GM18505 (cell line): ENCODE results near the gene PAQR7.

Experiments
- ATAC-seq: cut with Tn5 transposase; IDR thresholded peaks from one replicate; pipeline ENCODE4 v1.9.1; 2021; ENCODE audit not compliant: unreplicated experiment
- POLR2A ChIP-seq: IDR thresholded peaks from 4 replicates; pipeline ENCODE4 v1.6.1; 2011; ENCODE audit warnings: borderline replicate concordance; ENCODE audit not compliant: insufficient read depth, insufficient read length; ENCODE audit errors: extremely low read depth

The PAQR7 gene

GRCh38 chr1:25875856-25876692 lies 566 bp upstream of the PAQR7 start:
- TF ChIP-seq POLR2A, result no peak
- ATAC-seq, result no peak

GRCh38 chr1:25874635-25875153 lies 814 bp downstream of the PAQR7 start:
- no peak for TF ChIP-seq POLR2A
- ATAC-seq, result no peak

GRCh38 chr1:25874209-25874608 lies 1.3 kb downstream of the PAQR7 start:
- ATAC-seq, result no peak
- TF ChIP-seq POLR2A, result no peak

- no peak for TF ChIP-seq POLR2A
- ATAC-seq, result no peak
Measured at GRCh38 chr1:25873120-25873519, 2.4 kb downstream of the PAQR7 start.

GRCh38 chr1:25872713-25873112 lies 2.8 kb downstream of the PAQR7 start:
- ATAC-seq, result no peak
- no peak for TF ChIP-seq POLR2A

GRCh38 chr1:25871704-25872494 lies 3.6 kb downstream of the PAQR7 start:
- no peak for TF ChIP-seq POLR2A
- no peak for ATAC-seq

- ATAC-seq, result no peak
- TF ChIP-seq POLR2A, result no peak
Measured at GRCh38 chr1:25871086-25871703, 4.3 kb downstream of the PAQR7 start.

- TF ChIP-seq POLR2A, result no peak
- no peak for ATAC-seq
Measured at GRCh38 chr1:25870614-25871013, 4.9 kb downstream of the PAQR7 start.

- no peak for ATAC-seq
- no peak for TF ChIP-seq POLR2A
Measured at GRCh38 chr1:25869909-25870606, 5.5 kb downstream of the PAQR7 start.

GRCh38 chr1:25867210-25867991 lies 8.1 kb downstream of the PAQR7 start:
- no peak for TF ChIP-seq POLR2A
- no peak for ATAC-seq

- no peak for ATAC-seq
- no peak for TF ChIP-seq POLR2A
Measured at GRCh38 chr1:25866288-25866687, 9.2 kb downstream of the PAQR7 start.

- no peak for ATAC-seq
- no peak for TF ChIP-seq POLR2A
Measured at GRCh38 chr1:25864434-25864833, 11.1 kb downstream of the PAQR7 start.

- ATAC-seq, result no peak
Measured at GRCh38 chr1:25863486-25864262, 11.8 kb downstream of the PAQR7 start.

More at GRCh38 chr1:25863486-25864262, 11.8 kb downstream of the PAQR7 start:
- no peak for TF ChIP-seq POLR2A
